ENCODE data around the gene APLNR. TPM values are rescaled to one million over a fixed set of nuclear protein-coding genes. Genes with fewer than 3 reads are reported as not detected.

Gene APLNR
- total RNA-seq, 1 experiment from 2014 or later, result not detected

- intact Hi-C loops (cut with micrococcal nuclease), result no loop called here
- no peaks in the 10 kb centered on the region for H4K20me1 ChIP-seq (ENCODE audit: insufficient read depth)
- peak overlapping the region; percentile 92 for H3K4me2 ChIP-seq (ENCODE audit: low read length)
- H3K9me3 ChIP-seq (ENCODE audit: control insufficient read depth in 1 of 2, insufficient read depth in 1 of 2, low read depth in 1 of 2, low read length in 2 of 2), result no peaks in the 10 kb centered on the region
- BruUV-seq (replicated peaks), result TSS peak; percentile 80
- ChIA-PET CTCF (interaction anchor here (1.4 to 1.5 kb wide), 2 partner anchors 9 to 29 kb away, joined by 3 to 5 read pairs; no protein-coding TSS in a partner anchor), RAD21 (ENCODE audit: low non-redundant PET in 1 of 2, low total read pairs in 2 of 2, uncharacterized antibody in 2 of 2, unreplicated experiment in 2 of 2) (no interaction called here), POLR2A (interaction anchor here (1.1 kb wide), 1 partner anchor 33 kb away, joined by 3 read pairs; no protein-coding TSS in a partner anchor)
- peak; percentile 69 for DNase-seq (ENCODE audit: low read depth, low spot score)
- no peaks in the 10 kb centered on the region for H3K79me2 ChIP-seq (ENCODE audit: insufficient read depth, low read length)
- peak overlapping the region; percentile 41 for H3K9ac ChIP-seq (ENCODE audit: low read length)
- H3K9me2 ChIP-seq (ENCODE audit: insufficient read depth), result no peaks in the 10 kb centered on the region
- TF ChIP-seq CEBPB (IDR thresholded peaks at IDR 0.05; ENCODE audit: low read depth), result peak; percentile 70; the same call in 1 of the 2 replicates
- no peak for TF ChIP-seq SP1 (IDR thresholded peaks at IDR 0.05; ENCODE audit: low read depth)
- TF ChIP-seq SRF (IDR thresholded peaks at IDR 0.05; ENCODE audit: low read depth), result no peak
- TF ChIP-seq JUND (IDR thresholded peaks at IDR 0.05), result no peak
- no peak for TF ChIP-seq POLR2AphosphoS5 (IDR thresholded peaks at IDR 0.05; ENCODE audit: low read depth, low read length)
- TF ChIP-seq MAX (IDR thresholded peaks at IDR 0.05), result peak; percentile 78
- TF ChIP-seq ZNF274 (IDR thresholded peaks at IDR 0.05; ENCODE audit: low read depth, low read length), result no peak
- TF ChIP-seq TCF7L2 (IDR thresholded peaks at IDR 0.05; ENCODE audit: borderline replicate concordance, extremely low read depth, insufficient read depth, insufficient read length), result peak; percentile 20
- TF ChIP-seq CTCF (IDR thresholded peaks at IDR 0.05 in 2 of 3, conservative IDR thresholded peaks at IDR 0.05 in 1 of 3; ENCODE audit: borderline replicate concordance in 1 of 3, insufficient read depth in 1 of 3, low read depth in 2 of 3, low read length in 2 of 3), result peak; percentile 65 to 93 (median 88); a peak in 5 of 6 replicates
- 0 out of 2 replicates have a peak, but pooled peaks have one; percentile 20 for TF ChIP-seq CBX3 (IDR thresholded peaks at IDR 0.05; ENCODE audit: low read depth)
- TF ChIP-seq RAD21 (IDR thresholded peaks at IDR 0.05; ENCODE audit: low read depth), result peak; percentile 68
- peak overlapping the region; percentile 8 to 54; a peak in 3 of 4 replicates for H3K4me3 ChIP-seq (replicated peaks in 1 of 2; ENCODE audit: low read depth in 1 of 2, low read length in 2 of 2)
- no peaks in the 10 kb centered on the region for H3K36me3 ChIP-seq (ENCODE audit: control insufficient read depth in 1 of 2, insufficient read depth in 2 of 2, low read length in 2 of 2)
- peak overlapping the region; percentile 4; the same call in 1 of the 2 replicates for H3K27ac ChIP-seq (ENCODE audit: low read depth, low read length)
- peak; percentile 97 for ATAC-seq
- H3K4me1 ChIP-seq (ENCODE audit: control insufficient read depth in 1 of 2, insufficient read depth in 2 of 2, low read length in 2 of 2), result peaks cover 9 to 15% of the 10 kb centered on the region in 2 experiments
- peak overlapping the region; percentile 100 for H2AFZ ChIP-seq (ENCODE audit: low read depth, low read length, poor library complexity, severe bottlenecking)
- no peaks in the 10 kb centered on the region for H3K27me3 ChIP-seq (ENCODE audit: insufficient read depth, low read length)
Observed at GRCh38 chr11:57277845-57278720, 41.0 kb upstream of the APLNR start.

Data from HCT116 (cell line).